CD14-positive monocyte (primary cell): ENCODE data around the gene UBP1. TPM values are rescaled to one million over a fixed set of nuclear protein-coding genes. Genes with fewer than 3 reads are reported as not detected.

Experiments
- DNase-seq, 3 donors: peaks; one replicate each; pipeline ENCODE4 v3.0.0-alpha.2; 2011 to 2022
- H2AFZ ChIP-seq: 2 replicates; pipeline ENCODE4 v1.6.0; 2012; ENCODE audit warnings: mild to moderate bottlenecking, low read depth, low read length, inconsistent platforms; ENCODE audit not compliant: insufficient read depth, poor library complexity, severe bottlenecking
- H3K27ac ChIP-seq, 2 donors: 1 replicate in 1 of 2; 2 replicates in 1 of 2; pipeline ENCODE4 v1.5.1; 2012 to 2013; ENCODE audit warnings: low read length in 2 of 2, control low read depth in 1 of 2, inconsistent platforms in 1 of 2, low read depth in 1 of 2, mild to moderate bottlenecking in 1 of 2
- H3K27me3 ChIP-seq, 2 donors: one replicate each; pipeline versions ENCODE4 v1.6.0 to v1.6.1; 2011 to 2013; ENCODE audit warnings: low read length in 2 of 2; ENCODE audit not compliant: control insufficient read depth in 2 of 2, insufficient read depth in 2 of 2
- H3K36me3 ChIP-seq, 2 donors: replicated peaks in 1 of 2; 1 replicate in 1 of 2; 2 replicates in 1 of 2; pipeline versions ENCODE4 v1.5.1 to v1.6.1; 2012 to 2013; ENCODE audit warnings: low read length in 2 of 2, control low read depth in 1 of 2, inconsistent platforms in 1 of 2, mild to moderate bottlenecking in 1 of 2; ENCODE audit not compliant: insufficient read depth in 2 of 2, control insufficient read depth in 1 of 2
- H3K4me1 ChIP-seq, 2 donors: 1 replicate in 1 of 2; 2 replicates in 1 of 2; pipeline versions ENCODE4 v1.5.1 to v1.6.1; 2012 to 2013; ENCODE audit warnings: low read length in 2 of 2, control low read depth in 1 of 2, inconsistent platforms in 1 of 2, mild to moderate bottlenecking in 1 of 2, moderate library complexity in 1 of 2; ENCODE audit not compliant: insufficient read depth in 2 of 2, control insufficient read depth in 1 of 2
- H3K4me2 ChIP-seq: replicated peaks from 2 replicates; pipeline ENCODE3; 2012; ENCODE audit warnings: low read length, moderate library complexity, mild to moderate bottlenecking; ENCODE audit not compliant: poor library complexity, severe bottlenecking; ENCODE audit errors: extremely low read depth
- H3K4me3 ChIP-seq, 3 experiments: fragments of 200-600 bp in 1 of 3; sonication (generic) in 1 of 3; replicated peaks in 1 of 3; 1 replicate in 2 of 3; 2 replicates in 1 of 3; pipeline ENCODE4 v1.5.1; 2011 to 2013; ENCODE audit warnings: low read length in 3 of 3, mild to moderate bottlenecking in 3 of 3, control low read depth in 2 of 3, low read depth in 2 of 3, inconsistent platforms in 1 of 3, moderate library complexity in 1 of 3
- H3K79me2 ChIP-seq: 2 replicates; pipeline ENCODE4 v1.6.0; 2012; ENCODE audit warnings: mild to moderate bottlenecking, control low read depth, inconsistent platforms, low read length, moderate library complexity; ENCODE audit not compliant: insufficient read depth
- H3K9ac ChIP-seq: 2 replicates; pipeline ENCODE4 v1.6.0; 2017; ENCODE audit warnings: low read length, mild to moderate bottlenecking; ENCODE audit not compliant: insufficient read depth, poor library complexity, severe bottlenecking
- H3K9me3 ChIP-seq, 2 donors: replicated peaks in 1 of 2; 1 replicate in 1 of 2; 2 replicates in 1 of 2; pipeline versions ENCODE4 v1.5.1 to v1.6.1; 2012 to 2013; ENCODE audit warnings: low read length in 2 of 2, control low read depth in 1 of 2; ENCODE audit not compliant: control insufficient read depth in 1 of 2, insufficient read depth in 1 of 2
- H4K20me1 ChIP-seq: 2 replicates; pipeline ENCODE4 v1.6.0; 2012; ENCODE audit warnings: mild to moderate bottlenecking, low read length, control low read depth, moderate library complexity; ENCODE audit not compliant: insufficient read depth
- H3K27ac Mint-ChIP-seq, 7 donors: one replicate each; pipeline ENCODE4 v1.8.0; 2020; ENCODE audit warnings: mild to moderate bottlenecking in 7 of 7, mixed read lengths in 7 of 7, moderate library complexity in 6 of 7, inconsistent platforms in 2 of 7
- H3K27me3 Mint-ChIP-seq, 3 donors: one replicate each; pipeline ENCODE4 v1.8.0; 2021 to 2022; ENCODE audit warnings: low read depth in 3 of 3, mild to moderate bottlenecking in 3 of 3, mixed read lengths in 3 of 3, moderate library complexity in 3 of 3, inconsistent platforms in 1 of 3
- H3K36me3 Mint-ChIP-seq, 2 donors: one replicate each; pipeline ENCODE4 v1.8.0; 2020; ENCODE audit warnings: mixed read lengths in 2 of 2, inconsistent platforms in 1 of 2, mild to moderate bottlenecking in 1 of 2
- H3K4me1 Mint-ChIP-seq: one replicate; pipeline ENCODE4 v1.8.0; 2020; ENCODE audit warnings: mild to moderate bottlenecking, mixed read lengths
- H3K4me3 Mint-ChIP-seq, 2 donors: one replicate each; pipeline ENCODE4 v1.8.0; 2020; ENCODE audit warnings: mild to moderate bottlenecking in 2 of 2, mixed read lengths in 2 of 2, moderate library complexity in 1 of 2
- H3K9me3 Mint-ChIP-seq, 7 donors: one replicate each; pipeline ENCODE4 v1.8.0; 2020 to 2022; ENCODE audit warnings: mixed read lengths in 7 of 7, mild to moderate bottlenecking in 6 of 7, moderate library complexity in 6 of 7, inconsistent platforms in 2 of 7
- CTCF ChIP-seq: fragments of 200-600 bp; IDR thresholded peaks from one replicate; pipeline ENCODE4 v1.8.0; 2022; ENCODE audit warnings: antibody characterized with exemption, mild to moderate bottlenecking
- WGBS: methylation state at CpG from one replicate; pipeline ENCODE4 v1.1.5; 2013; ENCODE audit warnings: missing lambda C conversion rate; ENCODE audit not compliant: insufficient coverage; 5-methylcytosine and 5-hydroxymethylcytosine counted together
- intact Hi-C, 2 donors: fragments of 100-400 bp; cut with micrococcal nuclease; formaldehyde crosslinking; loops; one replicate each; pipeline versions ENCODE4 v1.15.0 to v1.15.1; 2023
- polyA plus RNA-seq, 3 donors: library from polyadenylated mRNA; depleted of rRNA in 1 of 3; unstranded in 2 of 3; stranded (reverse) in 1 of 3; fragments of 300-500 nt in 2 of 3; fragments of >200 nt in 1 of 3; fragmentation: Illumina TruSeq in 2 of 3; gene quantifications; 1 replicate in 2 of 3; 2 replicates in 1 of 3; pipeline ENCODE4 v1.2.3, GENCODE V29; 2012 to 2021

UBP1 gene
- polyA plus RNA-seq, 3 donors: 7.8 to 72.4 (median 8.8) TPM

GRCh38 chr3:33488246-33488645 lies 48.0 kb upstream of the UBP1 start:
- WGBS: no CpG with 5 or more reads among the region's 2 CpGs
- H3K4me3 ChIP-seq: no peak overlapping the region
- H3K4me2 ChIP-seq: no peak overlapping the region
- H3K27me3 ChIP-seq: no peaks in the 10 kb centered on the region
- H3K9me3 ChIP-seq: no peaks in the 10 kb centered on the region
- Mint-ChIP-seq H3K4me3 (no peak overlapping the region), H3K4me1 (no peaks in the 10 kb centered on the region), H3K27ac (no peak overlapping the region), H3K36me3 (peaks cover 0 to 3% of the 10 kb centered on the region in 2 donors), H3K27me3 (peaks cover 0 to 3% (median 0%) of the 10 kb centered on the region in 3 donors), H3K9me3 (peaks cover 0 to 4% (median 1%) of the 10 kb centered on the region in 7 donors)
- H3K27ac ChIP-seq: no peak overlapping the region
- H3K36me3 ChIP-seq: no peaks in the 10 kb centered on the region
- intact Hi-C loops: no loop called here
- no peak overlapping the region for H2AFZ ChIP-seq
- no peak overlapping the region for H3K9ac ChIP-seq
- no peak for DNase-seq
- TF ChIP-seq CTCF: no peak
- H3K4me1 ChIP-seq: no peaks in the 10 kb centered on the region
- H4K20me1 ChIP-seq: no peaks in the 10 kb centered on the region
- no peaks in the 10 kb centered on the region for H3K79me2 ChIP-seq

- H3K4me1 Mint-ChIP-seq: no peaks in the 10 kb centered on the region
- WGBS: no CpG with 5 or more reads among the region's 1 CpG
- Histone ChIP-seq H3K9ac (no peak overlapping the region), H3K9me3 (peaks cover 4 to 6% of the 10 kb centered on the region in 2 donors), H3K4me2 (no peak overlapping the region), H2AFZ (no peak overlapping the region), H3K4me1 (no peaks in the 10 kb centered on the region), H3K27ac (no peak overlapping the region), H3K27me3 (no peaks in the 10 kb centered on the region), H3K36me3 (no peaks in the 10 kb centered on the region), H3K79me2 (no peaks in the 10 kb centered on the region), H3K4me3 (no peak overlapping the region), H4K20me1 (no peaks in the 10 kb centered on the region)
- no peak overlapping the region for H3K4me3 Mint-ChIP-seq
- no peak for TF ChIP-seq CTCF
- H3K9me3 Mint-ChIP-seq: peaks cover 5 to 20% (median 14%) of the 10 kb centered on the region in 7 donors
- no peak overlapping the region for H3K27ac Mint-ChIP-seq
- intact Hi-C loops: no loop called here
- H3K27me3 Mint-ChIP-seq: peaks cover 0 to 2% (median 0%) of the 10 kb centered on the region in 3 donors
- no peak for DNase-seq
- peaks cover 3 to 4% of the 10 kb centered on the region in 2 donors for H3K36me3 Mint-ChIP-seq
Measured at GRCh38 chr3:33482111-33482521, 41.9 kb upstream of the UBP1 start.
